NCI-H128 (cell line): ENCODE measurements around the gene KCND1.

ENCODE experiments used
- DNase-seq: peaks from one replicate; lab custom pipeline; 2025; ENCODE audit not compliant: unreplicated experiment; lab: John Stamatoyannopoulos, UW

Gene KCND1

DNA sequence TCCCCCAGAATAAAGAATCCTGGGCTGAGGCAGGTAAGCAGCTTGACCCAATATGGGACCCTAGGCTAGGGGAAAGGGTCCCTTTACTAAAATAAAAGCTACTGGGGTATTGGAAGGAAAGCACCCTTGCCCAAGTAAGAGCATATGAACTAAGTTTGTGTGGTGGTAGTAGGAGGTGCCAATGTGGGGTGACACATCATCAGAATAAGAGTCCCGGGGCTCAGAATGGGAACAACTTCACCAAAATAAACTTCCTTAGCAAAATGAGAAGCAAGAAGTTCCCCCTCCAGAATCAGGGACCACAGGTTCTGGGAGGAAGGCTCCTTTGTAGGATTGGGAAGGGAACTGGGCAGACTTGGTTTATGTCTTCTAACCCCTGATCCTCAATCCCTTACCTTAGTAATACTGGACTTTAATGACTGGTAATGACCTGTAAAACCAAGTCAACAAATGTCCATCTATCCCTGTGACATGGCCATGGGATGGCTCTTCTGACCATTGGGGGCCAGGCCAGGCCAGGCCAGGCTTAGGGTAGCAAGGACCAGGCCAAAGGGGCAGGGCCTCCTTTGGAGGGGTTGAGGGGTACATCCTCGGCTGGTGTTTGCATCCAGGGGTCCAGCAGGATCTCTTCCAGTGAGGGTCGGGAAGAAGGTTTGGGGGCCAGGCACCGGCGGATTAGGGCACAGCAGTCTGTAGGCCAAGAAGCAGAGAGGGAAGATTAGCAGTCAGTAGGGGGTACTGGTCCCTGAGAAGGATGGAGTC lies 57.9 kb downstream of the KCND1 start:
- no peak for DNase-seq

DNA sequence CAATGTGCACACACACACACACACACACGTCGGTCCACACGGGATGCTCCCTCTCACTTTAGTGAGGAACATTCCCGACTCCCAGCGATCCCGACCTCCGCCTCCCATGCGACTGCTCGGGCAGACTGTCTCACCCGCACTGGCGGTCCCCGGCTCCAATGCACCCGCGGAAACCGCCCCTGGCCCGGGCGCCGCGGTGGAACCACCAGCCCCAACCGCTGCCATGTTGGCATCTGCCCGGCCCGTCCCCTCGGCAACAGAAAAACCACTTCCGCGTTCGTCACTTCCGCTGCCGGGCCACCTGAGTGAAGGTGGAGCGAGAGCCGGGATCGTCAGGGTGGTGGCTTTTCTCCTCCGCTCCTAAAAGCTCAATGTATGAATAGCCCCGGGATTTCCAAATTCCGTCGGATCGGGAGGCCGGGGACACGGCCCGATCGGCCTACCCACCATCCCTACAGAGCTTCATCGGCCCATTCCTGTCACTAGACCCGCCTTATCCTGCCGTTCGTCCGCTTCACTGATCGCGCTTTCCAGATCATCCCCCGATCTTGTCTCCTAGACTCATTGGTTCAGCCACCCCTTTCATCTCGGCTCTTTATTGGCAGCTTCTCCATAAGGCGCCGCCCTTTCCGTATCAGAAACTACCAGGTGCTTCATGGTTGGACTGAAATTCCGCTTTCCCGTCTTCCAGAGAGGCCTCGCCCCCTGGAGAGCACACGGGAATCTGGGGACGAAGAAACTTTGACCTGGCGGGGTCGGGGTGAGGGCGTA lies 60.0 kb downstream of the KCND1 start, which contains the start of gene SLC35A2:
TSS of gene SLC35A2 (minus strand) at position 235 of the 771 bp plus-strand sequence. CDS start at position 225, 10 bp downstream.
- peak; percentile 67 for DNase-seq
